Thoracic aorta (tissue), 2 donors: Measurements from ENCODE around the gene NMRK1. TPM values are rescaled to one million over a fixed set of nuclear protein-coding genes. Genes with fewer than 3 reads are reported as not detected.

Source experiments
- ATAC-seq: fragments of 150-250 bp; one replicate; pipeline ENCODE4 v1.8.0; 2017; ENCODE audit warnings: low read depth; ENCODE audit not compliant: insufficient number of reproducible peaks, low FRiP score
- DNase-seq: peaks from one replicate; pipeline ENCODE4 v3.0.0-alpha.2; 2020; ENCODE audit warnings: low spot score
- H3K27ac ChIP-seq, 2 donors: fragments of 200-600 bp; sonication (generic); 1 replicate in 1 of 2; 2 replicates in 1 of 2; pipeline ENCODE4 v1.5.1; 2016; ENCODE audit warnings: mild to moderate bottlenecking in 2 of 2, moderate library complexity in 2 of 2
- H3K27me3 ChIP-seq: fragments of 200-600 bp; sonication (generic); replicated peaks from 2 replicates; pipeline ENCODE4 v1.6.0; 2016; ENCODE audit warnings: mild to moderate bottlenecking; ENCODE audit not compliant: insufficient read depth
- H3K36me3 ChIP-seq: fragments of 200-600 bp; sonication (generic); one replicate; pipeline ENCODE4 v1.5.1; 2016
- H3K4me1 ChIP-seq, 2 donors: fragments of 200-600 bp; sonication (generic); 1 replicate in 1 of 2; 2 replicates in 1 of 2; pipeline versions ENCODE4 v1.5.1 to v1.6.0; 2016; ENCODE audit warnings: low read depth in 2 of 2, mild to moderate bottlenecking in 1 of 2; ENCODE audit not compliant: control insufficient read depth in 1 of 2
- H3K4me3 ChIP-seq: fragments of 200-600 bp; sonication (generic); 2 replicates; pipeline ENCODE4 v1.5.1; 2016; ENCODE audit warnings: mild to moderate bottlenecking
- H3K9me3 ChIP-seq: fragments of 200-600 bp; sonication (generic); 2 replicates; pipeline ENCODE4 v1.5.1; 2016
- CTCF ChIP-seq: fragments of 200-600 bp; sonication (generic); IDR thresholded peaks from one replicate; pipeline ENCODE4 v1.5.1; 2019; ENCODE audit warnings: antibody characterized with exemption
- total RNA-seq, 2 donors: library from RNA; depleted of rRNA; stranded (reverse); fragments of >200 nt; gene quantifications; one replicate each; pipeline versions ENCODE4 v1.1.0 to v1.2.3, GENCODE V29; 2016

The NMRK1 gene
- total RNA-seq, 2 donors from 2014 or later: 20.2 to 30.6 TPM

- DNase-seq (no peak), ATAC-seq (no peak)
- Histone ChIP-seq H3K4me3 (no peak overlapping the region), H3K4me1 (peaks cover 18 to 26% of the 10 kb centered on the region in 2 donors), H3K27ac (no peak overlapping the region), H3K9me3 (no peaks in the 10 kb centered on the region), H3K27me3 (no peaks in the 10 kb centered on the region), H3K36me3 (no peaks in the 10 kb centered on the region)
- TF ChIP-seq CTCF: no peak
Observed at GRCh38 chr9:75085640-75086039, 2.3 kb downstream of the NMRK1 start.

- H3K4me1 ChIP-seq: peaks cover 7 to 15% of the 10 kb centered on the region in 2 donors
- H3K4me3 ChIP-seq: no peak overlapping the region
- H3K27me3 ChIP-seq: no peaks in the 10 kb centered on the region
- H3K27ac ChIP-seq: no peak overlapping the region
- no peak for TF ChIP-seq CTCF
- H3K36me3 ChIP-seq: no peaks in the 10 kb centered on the region
- ATAC-seq (no peak), DNase-seq (no peak)
- H3K9me3 ChIP-seq: no peaks in the 10 kb centered on the region
Observed at GRCh38 chr9:75084081-75084672, 3.8 kb downstream of the NMRK1 start.

- DNase-seq: no peak
- ATAC-seq: no peak
- peaks cover 7 to 15% of the 10 kb centered on the region in 2 donors for H3K4me1 ChIP-seq
- no peak for TF ChIP-seq CTCF
- H3K4me3 ChIP-seq: no peak overlapping the region
- no peaks in the 10 kb centered on the region for H3K27me3 ChIP-seq
- no peak overlapping the region for H3K27ac ChIP-seq
- H3K9me3 ChIP-seq: no peaks in the 10 kb centered on the region
- no peaks in the 10 kb centered on the region for H3K36me3 ChIP-seq
Observed at GRCh38 chr9:75083188-75083970, 4.6 kb downstream of the NMRK1 start.

GRCh38 chr9:75081632-75082031, 6.3 kb downstream of the NMRK1 start:
- no peaks in the 10 kb centered on the region for H3K27me3 ChIP-seq
- no peak overlapping the region for H3K4me3 ChIP-seq
- H3K4me1 ChIP-seq: peaks cover 7 to 9% of the 10 kb centered on the region in 2 donors
- H3K27ac ChIP-seq: no peak overlapping the region
- ATAC-seq (no peak), DNase-seq (no peak)
- no peaks in the 10 kb centered on the region for H3K36me3 ChIP-seq
- H3K9me3 ChIP-seq: no peaks in the 10 kb centered on the region
- no peak for TF ChIP-seq CTCF

GRCh38 chr9:75072895-75073294, 15.1 kb downstream of the NMRK1 start:
- H3K4me3 ChIP-seq: no peak overlapping the region
- H3K27ac ChIP-seq: no peak overlapping the region
- H3K4me1 ChIP-seq: no peaks in the 10 kb centered on the region
- ATAC-seq (no peak), DNase-seq (no peak)
- peaks cover 3% of the 10 kb centered on the region for H3K36me3 ChIP-seq
- TF ChIP-seq CTCF: no peak
- H3K9me3 ChIP-seq: no peaks in the 10 kb centered on the region
- no peaks in the 10 kb centered on the region for H3K27me3 ChIP-seq
